Gastrocnemius medialis (tissue), 4 donors: ENCODE data around the gene BUB1B.

Source experiments
- POLR2A ChIP-seq, 2 donors: fragments of 450-650 bp; IDR thresholded peaks; one replicate each; pipeline ENCODE4 v1.6.1; 2017; ENCODE audit warnings: antibody characterized with exemption in 2 of 2, mild to moderate bottlenecking in 2 of 2, moderate library complexity in 2 of 2
- TF ChIP-seq, protein P1 (sequence below), 5 experiments: fragments of 450-650 bp in 3 of 5; fragments of 200-600 bp in 2 of 5; sonication (generic) in 2 of 5; IDR thresholded peaks in 4 of 5; conservative IDR thresholded peaks in 1 of 5; 1 replicate in 4 of 5; 2 replicates in 1 of 5; pipeline ENCODE4 v1.5.1; 2016 to 2019; ENCODE audit warnings: antibody characterized with exemption in 5 of 5, mild to moderate bottlenecking in 3 of 5, moderate library complexity in 3 of 5

GRCh38 chr15:40130799-40131502 is 29.9 kb upstream of the BUB1B start:
- no peak for TF ChIP-seq POLR2A (IDR thresholded peaks at IDR 0.05)
- TF ChIP-seq, protein P1, sequence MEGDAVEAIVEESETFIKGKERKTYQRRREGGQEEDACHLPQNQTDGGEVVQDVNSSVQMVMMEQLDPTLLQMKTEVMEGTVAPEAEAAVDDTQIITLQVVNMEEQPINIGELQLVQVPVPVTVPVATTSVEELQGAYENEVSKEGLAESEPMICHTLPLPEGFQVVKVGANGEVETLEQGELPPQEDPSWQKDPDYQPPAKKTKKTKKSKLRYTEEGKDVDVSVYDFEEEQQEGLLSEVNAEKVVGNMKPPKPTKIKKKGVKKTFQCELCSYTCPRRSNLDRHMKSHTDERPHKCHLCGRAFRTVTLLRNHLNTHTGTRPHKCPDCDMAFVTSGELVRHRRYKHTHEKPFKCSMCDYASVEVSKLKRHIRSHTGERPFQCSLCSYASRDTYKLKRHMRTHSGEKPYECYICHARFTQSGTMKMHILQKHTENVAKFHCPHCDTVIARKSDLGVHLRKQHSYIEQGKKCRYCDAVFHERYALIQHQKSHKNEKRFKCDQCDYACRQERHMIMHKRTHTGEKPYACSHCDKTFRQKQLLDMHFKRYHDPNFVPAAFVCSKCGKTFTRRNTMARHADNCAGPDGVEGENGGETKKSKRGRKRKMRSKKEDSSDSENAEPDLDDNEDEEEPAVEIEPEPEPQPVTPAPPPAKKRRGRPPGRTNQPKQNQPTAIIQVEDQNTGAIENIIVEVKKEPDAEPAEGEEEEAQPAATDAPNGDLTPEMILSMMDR (IDR thresholded peaks at IDR 0.05 in 4 of 5, conservative IDR thresholded peaks at IDR 0.05 in 1 of 5): no peak
